ENCODE measurements around the gene ADSS1. TPM values are rescaled to one million over a fixed set of nuclear protein-coding genes. Genes with fewer than 3 reads are reported as not detected.

ADSS1 gene
- total and polyA plus RNA-seq, 9 donors, result 2.6 to 9.8 (median 4.1) TPM

- H3K27me3 ChIP-seq, result no peaks in the 10 kb centered on the region
- no peak overlapping the region for H3K27ac ChIP-seq
- intact Hi-C loops (cut with DNase I), result no loop called here
- H3K9me3 ChIP-seq, result no peaks in the 10 kb centered on the region
- no peaks in the 10 kb centered on the region for H3K36me3 ChIP-seq
- TF ChIP-seq POLR2A (IDR thresholded peaks at IDR 0.05) (no peak), EP300 (IDR thresholded peaks at IDR 0.05) (no peak)
- TF ChIP-seq, protein P1, sequence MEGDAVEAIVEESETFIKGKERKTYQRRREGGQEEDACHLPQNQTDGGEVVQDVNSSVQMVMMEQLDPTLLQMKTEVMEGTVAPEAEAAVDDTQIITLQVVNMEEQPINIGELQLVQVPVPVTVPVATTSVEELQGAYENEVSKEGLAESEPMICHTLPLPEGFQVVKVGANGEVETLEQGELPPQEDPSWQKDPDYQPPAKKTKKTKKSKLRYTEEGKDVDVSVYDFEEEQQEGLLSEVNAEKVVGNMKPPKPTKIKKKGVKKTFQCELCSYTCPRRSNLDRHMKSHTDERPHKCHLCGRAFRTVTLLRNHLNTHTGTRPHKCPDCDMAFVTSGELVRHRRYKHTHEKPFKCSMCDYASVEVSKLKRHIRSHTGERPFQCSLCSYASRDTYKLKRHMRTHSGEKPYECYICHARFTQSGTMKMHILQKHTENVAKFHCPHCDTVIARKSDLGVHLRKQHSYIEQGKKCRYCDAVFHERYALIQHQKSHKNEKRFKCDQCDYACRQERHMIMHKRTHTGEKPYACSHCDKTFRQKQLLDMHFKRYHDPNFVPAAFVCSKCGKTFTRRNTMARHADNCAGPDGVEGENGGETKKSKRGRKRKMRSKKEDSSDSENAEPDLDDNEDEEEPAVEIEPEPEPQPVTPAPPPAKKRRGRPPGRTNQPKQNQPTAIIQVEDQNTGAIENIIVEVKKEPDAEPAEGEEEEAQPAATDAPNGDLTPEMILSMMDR (IDR thresholded peaks at IDR 0.05), result no peak
- H3K4me3 ChIP-seq, result no peak overlapping the region
- H3K4me1 ChIP-seq (ENCODE audit: insufficient read depth), result peaks cover 3% of the 10 kb centered on the region
- DNase-seq, result no peak
- 49 to 57% (median 55%) methylated on average over 18 of the region's 18 CpGs for whole genome bisulfite sequencing, 3 donors
Measured at GRCh38 chr14:104721505-104722431, 2.3 kb upstream of the ADSS1 start.

GRCh38 chr14:104722938-104723650 lies 935 bp upstream of the ADSS1 start:
- TF ChIP-seq EP300 (IDR thresholded peaks at IDR 0.05), result no peak
- TF ChIP-seq, protein P1 (IDR thresholded peaks at IDR 0.05), result no peak
- TF ChIP-seq POLR2A (IDR thresholded peaks at IDR 0.05), result no peak
- H3K27me3 ChIP-seq, result no peaks in the 10 kb centered on the region
- no peaks in the 10 kb centered on the region for H3K36me3 ChIP-seq
- DNase-seq, result no peak
- intact Hi-C loops (cut with DNase I), result no loop called here
- WGBS, 3 donors, result 56 to 70% (median 68%) methylated on average over 16 to 26 of the region's 26 CpGs
- H3K4me1 ChIP-seq (ENCODE audit: insufficient read depth), result peaks cover 3% of the 10 kb centered on the region
- H3K4me3 ChIP-seq, result no peak overlapping the region
- no peaks in the 10 kb centered on the region for H3K9me3 ChIP-seq
- H3K27ac ChIP-seq, result no peak overlapping the region

- Histone ChIP-seq H3K4me3 (peak overlapping the region; percentile 45), H3K27ac (no peak overlapping the region), H3K36me3 (no peaks in the 10 kb centered on the region), H3K27me3 (no peaks in the 10 kb centered on the region), H3K4me1 (ENCODE audit: insufficient read depth) (peaks cover 3% of the 10 kb centered on the region), H3K9me3 (no peaks in the 10 kb centered on the region)
- WGBS, 3 donors, result 2 to 4% (median 3%) methylated on average over 13 to 27 of the region's 27 CpGs
- intact Hi-C loops (cut with DNase I), result no loop called here
- peak; percentile 34 to 67 (median 54) for DNase-seq
- TF ChIP-seq, protein P1 (IDR thresholded peaks at IDR 0.05), result no peak
- TF ChIP-seq POLR2A (IDR thresholded peaks at IDR 0.05) (no peak), EP300 (IDR thresholded peaks at IDR 0.05) (no peak)
Measured at GRCh38 chr14:104724407-104724980, 465 bp downstream of the ADSS1 start.

DNA sequence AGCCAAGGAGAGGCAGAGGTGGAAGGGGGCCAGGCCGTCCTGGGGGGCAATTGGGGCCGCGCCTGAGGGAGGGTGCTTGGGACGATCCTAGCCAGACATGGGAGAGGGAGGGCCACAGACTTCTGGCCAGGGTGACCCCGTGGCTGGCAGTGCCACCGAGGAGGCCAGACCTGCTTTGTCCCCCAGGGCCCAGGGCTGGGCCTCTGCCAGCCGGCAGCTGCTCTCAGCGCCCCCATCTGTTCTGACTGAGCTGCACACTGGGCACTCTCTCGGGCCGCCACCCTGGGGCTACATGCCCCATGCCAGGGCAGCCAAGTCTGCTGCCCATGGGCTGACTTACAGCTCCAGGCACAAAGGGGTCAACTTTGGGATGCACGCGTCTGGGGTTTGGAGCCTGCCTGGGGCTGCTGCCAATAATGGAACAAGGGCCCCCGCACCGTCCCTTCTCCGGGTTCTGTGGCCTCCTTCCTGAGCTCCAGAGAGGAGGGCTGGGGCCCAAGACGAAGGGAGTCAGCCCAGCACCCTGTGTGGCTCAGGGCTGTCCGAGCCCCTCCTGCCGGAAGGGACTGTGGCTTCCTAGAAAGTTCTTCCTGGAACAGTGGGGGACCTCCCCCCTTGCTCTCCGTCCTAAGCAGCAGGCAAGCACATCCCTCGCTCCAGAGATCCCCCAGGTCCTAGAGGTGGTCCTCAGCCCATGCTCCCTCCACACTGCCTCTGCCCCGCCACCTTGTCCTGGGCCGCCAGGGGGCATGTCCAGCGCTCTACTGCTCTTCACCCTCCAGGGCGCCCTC lies 1.1 kb downstream of the ADSS1 start:
- Histone ChIP-seq H3K27me3 (no peaks in the 10 kb centered on the region), H3K36me3 (no peaks in the 10 kb centered on the region), H3K4me3 (peak overlapping the region; percentile 45), H3K27ac (no peak overlapping the region), H3K9me3 (no peaks in the 10 kb centered on the region), H3K4me1 (ENCODE audit: insufficient read depth) (peaks cover 3% of the 10 kb centered on the region)
- 8 to 11% (median 9%) methylated on average over 24 of the region's 24 CpGs for WGBS, 3 donors
- intact Hi-C loops (cut with DNase I), result no loop called here
- DNase-seq, result peak in 3 of 5 donors; percentile 43 to 59 (median 53)
- no peak for TF ChIP-seq POLR2A (IDR thresholded peaks at IDR 0.05)
- TF ChIP-seq, protein P1 (IDR thresholded peaks at IDR 0.05), result no peak
- no peak for TF ChIP-seq EP300 (IDR thresholded peaks at IDR 0.05)
